CD14-positive monocyte (primary cell): ENCODE data around the gene GBX1. TPM values are rescaled to one million over a fixed set of nuclear protein-coding genes. Genes with fewer than 3 reads are reported as not detected.

Experiments used
- DNase-seq, 3 donors: peaks; one replicate each; pipeline ENCODE4 v3.0.0-alpha.2; 2011 to 2022
- H2AFZ ChIP-seq: 2 replicates; pipeline ENCODE4 v1.6.0; 2012; ENCODE audit warnings: mild to moderate bottlenecking, low read depth, low read length, inconsistent platforms; ENCODE audit not compliant: insufficient read depth, poor library complexity, severe bottlenecking
- H3K27ac ChIP-seq, 2 donors: 1 replicate in 1 of 2; 2 replicates in 1 of 2; pipeline ENCODE4 v1.5.1; 2012 to 2013; ENCODE audit warnings: low read length in 2 of 2, control low read depth in 1 of 2, inconsistent platforms in 1 of 2, low read depth in 1 of 2, mild to moderate bottlenecking in 1 of 2
- H3K27me3 ChIP-seq, 2 donors: one replicate each; pipeline versions ENCODE4 v1.6.0 to v1.6.1; 2011 to 2013; ENCODE audit warnings: low read length in 2 of 2; ENCODE audit not compliant: control insufficient read depth in 2 of 2, insufficient read depth in 2 of 2
- H3K36me3 ChIP-seq, 2 donors: replicated peaks in 1 of 2; 1 replicate in 1 of 2; 2 replicates in 1 of 2; pipeline versions ENCODE4 v1.5.1 to v1.6.1; 2012 to 2013; ENCODE audit warnings: low read length in 2 of 2, control low read depth in 1 of 2, inconsistent platforms in 1 of 2, mild to moderate bottlenecking in 1 of 2; ENCODE audit not compliant: insufficient read depth in 2 of 2, control insufficient read depth in 1 of 2
- H3K4me1 ChIP-seq, 2 donors: 1 replicate in 1 of 2; 2 replicates in 1 of 2; pipeline versions ENCODE4 v1.5.1 to v1.6.1; 2012 to 2013; ENCODE audit warnings: low read length in 2 of 2, control low read depth in 1 of 2, inconsistent platforms in 1 of 2, mild to moderate bottlenecking in 1 of 2, moderate library complexity in 1 of 2; ENCODE audit not compliant: insufficient read depth in 2 of 2, control insufficient read depth in 1 of 2
- H3K4me2 ChIP-seq: replicated peaks from 2 replicates; pipeline ENCODE3; 2012; ENCODE audit warnings: low read length, moderate library complexity, mild to moderate bottlenecking; ENCODE audit not compliant: poor library complexity, severe bottlenecking; ENCODE audit errors: extremely low read depth
- H3K4me3 ChIP-seq, 3 experiments: fragments of 200-600 bp in 1 of 3; sonication (generic) in 1 of 3; replicated peaks in 1 of 3; 1 replicate in 2 of 3; 2 replicates in 1 of 3; pipeline ENCODE4 v1.5.1; 2011 to 2013; ENCODE audit warnings: low read length in 3 of 3, mild to moderate bottlenecking in 3 of 3, control low read depth in 2 of 3, low read depth in 2 of 3, inconsistent platforms in 1 of 3, moderate library complexity in 1 of 3
- H3K79me2 ChIP-seq: 2 replicates; pipeline ENCODE4 v1.6.0; 2012; ENCODE audit warnings: mild to moderate bottlenecking, control low read depth, inconsistent platforms, low read length, moderate library complexity; ENCODE audit not compliant: insufficient read depth
- H3K9ac ChIP-seq: 2 replicates; pipeline ENCODE4 v1.6.0; 2017; ENCODE audit warnings: low read length, mild to moderate bottlenecking; ENCODE audit not compliant: insufficient read depth, poor library complexity, severe bottlenecking
- H3K9me3 ChIP-seq, 2 donors: replicated peaks in 1 of 2; 1 replicate in 1 of 2; 2 replicates in 1 of 2; pipeline versions ENCODE4 v1.5.1 to v1.6.1; 2012 to 2013; ENCODE audit warnings: low read length in 2 of 2, control low read depth in 1 of 2; ENCODE audit not compliant: control insufficient read depth in 1 of 2, insufficient read depth in 1 of 2
- H4K20me1 ChIP-seq: 2 replicates; pipeline ENCODE4 v1.6.0; 2012; ENCODE audit warnings: mild to moderate bottlenecking, low read length, control low read depth, moderate library complexity; ENCODE audit not compliant: insufficient read depth
- H3K27ac Mint-ChIP-seq, 7 donors: one replicate each; pipeline ENCODE4 v1.8.0; 2020; ENCODE audit warnings: mild to moderate bottlenecking in 7 of 7, mixed read lengths in 7 of 7, moderate library complexity in 6 of 7, inconsistent platforms in 2 of 7
- H3K27me3 Mint-ChIP-seq, 3 donors: one replicate each; pipeline ENCODE4 v1.8.0; 2021 to 2022; ENCODE audit warnings: low read depth in 3 of 3, mild to moderate bottlenecking in 3 of 3, mixed read lengths in 3 of 3, moderate library complexity in 3 of 3, inconsistent platforms in 1 of 3
- H3K36me3 Mint-ChIP-seq, 2 donors: one replicate each; pipeline ENCODE4 v1.8.0; 2020; ENCODE audit warnings: mixed read lengths in 2 of 2, inconsistent platforms in 1 of 2, mild to moderate bottlenecking in 1 of 2
- H3K4me1 Mint-ChIP-seq: one replicate; pipeline ENCODE4 v1.8.0; 2020; ENCODE audit warnings: mild to moderate bottlenecking, mixed read lengths
- H3K4me3 Mint-ChIP-seq, 2 donors: one replicate each; pipeline ENCODE4 v1.8.0; 2020; ENCODE audit warnings: mild to moderate bottlenecking in 2 of 2, mixed read lengths in 2 of 2, moderate library complexity in 1 of 2
- H3K9me3 Mint-ChIP-seq, 7 donors: one replicate each; pipeline ENCODE4 v1.8.0; 2020 to 2022; ENCODE audit warnings: mixed read lengths in 7 of 7, mild to moderate bottlenecking in 6 of 7, moderate library complexity in 6 of 7, inconsistent platforms in 2 of 7
- CTCF ChIP-seq: fragments of 200-600 bp; IDR thresholded peaks from one replicate; pipeline ENCODE4 v1.8.0; 2022; ENCODE audit warnings: antibody characterized with exemption, mild to moderate bottlenecking
- WGBS: methylation state at CpG from one replicate; pipeline ENCODE4 v1.1.5; 2013; ENCODE audit warnings: missing lambda C conversion rate; ENCODE audit not compliant: insufficient coverage; 5-methylcytosine and 5-hydroxymethylcytosine counted together
- intact Hi-C, 2 donors: fragments of 100-400 bp; cut with micrococcal nuclease; formaldehyde crosslinking; loops; one replicate each; pipeline versions ENCODE4 v1.15.0 to v1.15.1; 2023
- polyA plus RNA-seq, 3 donors: library from polyadenylated mRNA; depleted of rRNA in 1 of 3; unstranded in 2 of 3; stranded (reverse) in 1 of 3; fragments of 300-500 nt in 2 of 3; fragments of >200 nt in 1 of 3; fragmentation: Illumina TruSeq in 2 of 3; gene quantifications; 1 replicate in 2 of 3; 2 replicates in 1 of 3; pipeline ENCODE4 v1.2.3, GENCODE V29; 2012 to 2021

Gene GBX1
- polyA plus RNA-seq, 3 donors, result not detected

GRCh38 chr7:151141855-151142685, 25.4 kb downstream of the GBX1 start:
- Histone ChIP-seq H3K79me2 (no peaks in the 10 kb centered on the region), H3K9me3 (no peaks in the 10 kb centered on the region), H3K27ac (no peak overlapping the region), H3K27me3 (no peaks in the 10 kb centered on the region), H3K4me3 (no peak overlapping the region), H3K9ac (no peak overlapping the region), H4K20me1 (no peaks in the 10 kb centered on the region), H3K4me1 (no peaks in the 10 kb centered on the region), H3K36me3 (peaks cover 44 to 57% of the 10 kb centered on the region in 2 donors), H2AFZ (no peak overlapping the region), H3K4me2 (no peak overlapping the region)
- intact Hi-C loops, result no loop called here
- Mint-ChIP-seq H3K36me3 (peaks cover 44 to 52% of the 10 kb centered on the region in 2 donors), H3K27ac (no peak overlapping the region), H3K4me1 (no peaks in the 10 kb centered on the region), H3K4me3 (no peak overlapping the region), H3K9me3 (no peaks in the 10 kb centered on the region), H3K27me3 (peaks cover 0 to 3% (median under 1%) of the 10 kb centered on the region in 3 donors)
- TF ChIP-seq CTCF, result no peak
- WGBS, result 98% methylated on average over 30 of the region's 31 CpGs
- no peak for DNase-seq

GRCh38 chr7:151141311-151141854, 26.1 kb downstream of the GBX1 start:
- Mint-ChIP-seq H3K9me3 (no peaks in the 10 kb centered on the region), H3K4me1 (no peaks in the 10 kb centered on the region), H3K36me3 (peaks cover 47 to 52% of the 10 kb centered on the region in 2 donors), H3K27ac (no peak overlapping the region), H3K27me3 (peaks cover 0 to 3% (median 2%) of the 10 kb centered on the region in 3 donors), H3K4me3 (no peak overlapping the region)
- intact Hi-C loops, result no loop called here
- H3K4me3 ChIP-seq, result no peak overlapping the region
- no peaks in the 10 kb centered on the region for H3K4me1 ChIP-seq
- no peaks in the 10 kb centered on the region for H4K20me1 ChIP-seq
- no peak overlapping the region for H3K4me2 ChIP-seq
- no peak for DNase-seq
- TF ChIP-seq CTCF, result no peak
- H3K27ac ChIP-seq, result no peak overlapping the region
- H3K27me3 ChIP-seq, result no peaks in the 10 kb centered on the region
- no peaks in the 10 kb centered on the region for H3K9me3 ChIP-seq
- H3K79me2 ChIP-seq, result no peaks in the 10 kb centered on the region
- WGBS, result 95% methylated on average over 3 of the region's 9 CpGs
- H3K9ac ChIP-seq, result no peak overlapping the region
- H3K36me3 ChIP-seq, result peaks cover 44 to 64% of the 10 kb centered on the region in 2 donors
- H2AFZ ChIP-seq, result no peak overlapping the region
